ENCODE results near the gene BCL2L12. TPM values are rescaled to one million over a fixed set of nuclear protein-coding genes. Genes with fewer than 3 reads are reported as not detected.
A peak's percentile ranks its signal among the peaks of the same experiment; 100 is the strongest.

The BCL2L12 gene
- polyA plus RNA-seq, 1 of the 3 experiments (the other 2 are of a cell fraction) = 27.9 TPM

DNA sequence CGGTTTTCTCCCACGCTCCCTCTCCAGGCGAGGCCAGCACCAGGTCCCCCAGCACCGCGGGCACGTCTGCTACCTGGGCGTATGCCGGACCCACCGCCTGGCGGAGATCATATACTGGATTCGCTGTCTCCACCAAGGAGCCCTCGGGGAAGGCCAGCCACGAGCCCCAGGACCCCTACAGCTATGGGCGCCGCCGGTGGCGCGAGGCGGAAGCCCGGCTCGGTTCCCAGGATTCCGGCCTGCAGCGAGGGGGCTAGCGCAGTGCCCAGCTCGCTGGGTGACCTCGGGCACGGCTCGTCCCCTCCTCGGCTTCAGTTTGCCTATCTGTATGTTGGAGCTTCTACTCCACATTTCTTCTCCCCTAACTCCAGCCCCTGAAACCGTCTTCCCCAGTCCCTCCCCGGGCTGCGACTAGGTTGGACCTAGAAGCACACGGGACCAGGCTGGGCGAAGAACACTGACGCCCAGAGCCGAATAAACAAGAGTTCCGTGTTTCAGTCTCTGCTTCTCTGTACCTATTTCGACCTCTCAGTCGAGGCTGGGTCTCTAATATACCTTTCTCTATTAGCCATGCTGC is 24.4 kb downstream of the BCL2L12 start:
- WGBS (ENCODE audit: low lambda C conversion rate) = 11% methylated on average over 15 of the region's 39 CpGs
- peak overlapping the region; percentile 60 to 95 for H3K27ac ChIP-seq (ENCODE audit: low read depth in 2 of 2, low read length in 1 of 2)

DNA sequence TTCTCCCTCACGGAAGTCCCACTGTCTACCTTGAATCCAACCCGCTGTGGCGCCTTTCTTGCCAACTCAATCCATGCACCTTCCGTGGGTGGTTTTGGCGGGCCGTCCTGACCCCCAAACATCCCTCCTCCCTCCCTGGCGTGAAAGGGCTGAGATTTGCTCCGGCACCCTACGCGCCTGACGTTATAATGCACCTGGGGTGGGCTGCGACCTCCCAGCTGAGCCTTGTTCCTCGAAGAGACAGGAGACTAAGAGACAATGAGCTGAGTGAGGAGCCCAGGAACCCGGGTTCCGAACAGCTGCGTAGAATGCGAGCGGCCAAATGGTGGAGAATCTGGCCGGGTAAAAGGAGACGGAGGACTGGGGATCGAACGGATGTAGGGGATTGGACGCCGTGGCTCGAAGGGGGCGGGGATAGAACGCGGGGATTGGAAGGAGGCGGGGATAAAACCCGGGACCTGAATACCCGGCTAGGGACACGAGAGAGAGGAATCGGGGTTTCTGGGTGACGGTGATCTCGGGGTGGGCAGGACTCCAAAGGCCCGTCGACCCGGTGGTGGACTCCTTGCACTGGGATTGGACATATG is 25.0 kb downstream of the BCL2L12 start, which contains the start of gene CPT1C:
Gene CPT1C (plus strand): TSS at position 461 of the 587 bp plus-strand sequence. CDS start 1,137 bp downstream, outside the sequence.
- Histone ChIP-seq H3K27me3 (ENCODE audit: insufficient read depth) (no peaks in the 10 kb centered on the region), H2AFZ (ENCODE audit: low read depth) (peak within 1 kb of the TSS; percentile 81), H3K27ac (ENCODE audit: low read depth in 2 of 2, low read length in 1 of 2) (peak within 1 kb of the TSS; percentile 60 to 95), H4K20me1 (ENCODE audit: insufficient read depth) (no peaks in the 10 kb centered on the region), H3K9me3 (no peaks in the 10 kb centered on the region), H3K4me2 (peak within 1 kb of the TSS; percentile 95), H3F3A (replicated peaks; ENCODE audit: insufficient read depth) (peaks cover 15% of the 10 kb centered on the region), H3K9me2 (no peaks in the 10 kb centered on the region), H3K4me3 (ENCODE audit: low read depth in 2 of 2, low read length in 1 of 2) (peak within 1 kb of the TSS; percentile 77 to 81), H3K79me2 (ENCODE audit: insufficient read depth) (peaks cover 27% of the 10 kb centered on the region), H3K9ac (peak within 1 kb of the TSS; percentile 71), H3K36me3 (replicated peaks in 1 of 2; ENCODE audit: control insufficient read depth in 1 of 2, insufficient read depth in 2 of 2, low read length in 1 of 2) (peaks cover 13 to 26% of the 10 kb centered on the region in 2 experiments), H3K4me1 (ENCODE audit: control insufficient read depth in 1 of 2, insufficient read depth in 2 of 2, low read depth in 1 of 2, low read length in 1 of 2) (peaks cover 6 to 28% of the 10 kb centered on the region in 2 experiments; a peak in 2 of 4 replicates)
- POLR2A ChIA-PET = interaction anchor here (0.6 to 3.2 kb wide), 4 partner anchors 14 to 174 kb away, joined by 3 to 11 read pairs (median 5); partner anchors contain the start of gene PRMT1
- CTCF ChIA-PET = interaction anchor here (0.6 to 8.0 kb wide), 11 partner anchors 10 to 122 kb away, joined by 3 to 75 read pairs (median 4); partner anchors contain the start of genes BCL2L12, FUZ, IRF3 and PRMT1
- WGBS (ENCODE audit: low lambda C conversion rate) = 29% methylated on average over 38 of the region's 38 CpGs
- peak; percentile 96 for DNase-seq
- TF ChIP-seq YY1 (IDR thresholded peaks at IDR 0.05; ENCODE audit: low read depth) (peak; percentile 57; the same call in 1 of the 2 replicates), FOSL2 (IDR thresholded peaks at IDR 0.05; ENCODE audit: borderline replicate concordance, low read depth) (no peak), SMC3 (IDR thresholded peaks at IDR 0.05; ENCODE audit: low read depth, low read length) (no peak), SIN3A (IDR thresholded peaks at IDR 0.05; ENCODE audit: borderline replicate concordance, low read depth, low read length) (peak; percentile 15; the same call in 1 of the 2 replicates), RXRA (IDR thresholded peaks at IDR 0.05; ENCODE audit: borderline replicate concordance, low read depth) (no peak), POLR2AphosphoS5 (IDR thresholded peaks at IDR 0.05; ENCODE audit: low read depth, low read length) (peak; percentile 98), JUND (IDR thresholded peaks at IDR 0.05) (no peak), NRF1 (IDR thresholded peaks at IDR 0.05; ENCODE audit: low read depth, low read length) (no peak), MXI1 (IDR thresholded peaks at IDR 0.05; ENCODE audit: low read depth, low read length) (peak; percentile 60), GATA2 (CRISPR knock-in tag; IDR thresholded peaks at IDR 0.05) (no peak), TAF1 (IDR thresholded peaks at IDR 0.05; ENCODE audit: borderline replicate concordance, low read depth, low read length) (peak; percentile 96), TCF12 (IDR thresholded peaks at IDR 0.05) (peak; percentile 19; the same call in 1 of the 2 replicates), MEF2A (IDR thresholded peaks at IDR 0.05; ENCODE audit: borderline replicate concordance, low read depth) (no peak), CHD2 (IDR thresholded peaks at IDR 0.05; ENCODE audit: low read length, partially characterized antibody) (no peak), RAD21 (IDR thresholded peaks at IDR 0.05; ENCODE audit: low read length) (no peak), EP300 (IDR thresholded peaks at IDR 0.05; ENCODE audit: borderline replicate concordance in 1 of 2, low read depth in 1 of 2, low read length in 1 of 2) (no peak), ELF1 (IDR thresholded peaks at IDR 0.05) (0 out of 2 replicates have a peak, but pooled peaks have one; percentile 25)
- TF ChIP-seq, protein P1, sequence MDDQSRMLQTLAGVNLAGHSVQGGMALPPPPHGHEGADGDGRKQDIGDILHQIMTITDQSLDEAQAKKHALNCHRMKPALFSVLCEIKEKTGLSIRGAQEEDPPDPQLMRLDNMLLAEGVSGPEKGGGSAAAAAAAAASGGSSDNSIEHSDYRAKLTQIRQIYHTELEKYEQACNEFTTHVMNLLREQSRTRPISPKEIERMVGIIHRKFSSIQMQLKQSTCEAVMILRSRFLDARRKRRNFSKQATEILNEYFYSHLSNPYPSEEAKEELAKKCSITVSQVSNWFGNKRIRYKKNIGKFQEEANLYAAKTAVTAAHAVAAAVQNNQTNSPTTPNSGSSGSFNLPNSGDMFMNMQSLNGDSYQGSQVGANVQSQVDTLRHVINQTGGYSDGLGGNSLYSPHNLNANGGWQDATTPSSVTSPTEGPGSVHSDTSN (IDR thresholded peaks at IDR 0.05) = no peak

More for the DNA sequence above, 24.4 kb downstream of the BCL2L12 start:
- TF ChIP-seq, protein P2, sequence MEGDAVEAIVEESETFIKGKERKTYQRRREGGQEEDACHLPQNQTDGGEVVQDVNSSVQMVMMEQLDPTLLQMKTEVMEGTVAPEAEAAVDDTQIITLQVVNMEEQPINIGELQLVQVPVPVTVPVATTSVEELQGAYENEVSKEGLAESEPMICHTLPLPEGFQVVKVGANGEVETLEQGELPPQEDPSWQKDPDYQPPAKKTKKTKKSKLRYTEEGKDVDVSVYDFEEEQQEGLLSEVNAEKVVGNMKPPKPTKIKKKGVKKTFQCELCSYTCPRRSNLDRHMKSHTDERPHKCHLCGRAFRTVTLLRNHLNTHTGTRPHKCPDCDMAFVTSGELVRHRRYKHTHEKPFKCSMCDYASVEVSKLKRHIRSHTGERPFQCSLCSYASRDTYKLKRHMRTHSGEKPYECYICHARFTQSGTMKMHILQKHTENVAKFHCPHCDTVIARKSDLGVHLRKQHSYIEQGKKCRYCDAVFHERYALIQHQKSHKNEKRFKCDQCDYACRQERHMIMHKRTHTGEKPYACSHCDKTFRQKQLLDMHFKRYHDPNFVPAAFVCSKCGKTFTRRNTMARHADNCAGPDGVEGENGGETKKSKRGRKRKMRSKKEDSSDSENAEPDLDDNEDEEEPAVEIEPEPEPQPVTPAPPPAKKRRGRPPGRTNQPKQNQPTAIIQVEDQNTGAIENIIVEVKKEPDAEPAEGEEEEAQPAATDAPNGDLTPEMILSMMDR (IDR thresholded peaks at IDR 0.05) = peak; percentile 26; the same call in 1 of the 2 replicates
- TF ChIP-seq RAD21 (IDR thresholded peaks at IDR 0.05; ENCODE audit: low read length) = no peak
- TF ChIP-seq, protein P3, sequence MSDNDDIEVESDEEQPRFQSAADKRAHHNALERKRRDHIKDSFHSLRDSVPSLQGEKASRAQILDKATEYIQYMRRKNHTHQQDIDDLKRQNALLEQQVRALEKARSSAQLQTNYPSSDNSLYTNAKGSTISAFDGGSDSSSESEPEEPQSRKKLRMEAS (IDR thresholded peaks at IDR 0.05; ENCODE audit: low read depth) = 0 out of 2 replicates have a peak, but pooled peaks have one; percentile 6
- peak overlapping the region; percentile 71; the same call in 1 of the 2 replicates for H3K9ac ChIP-seq
- CTCF ChIA-PET = interaction anchor here (0.7 to 8.0 kb wide), 11 partner anchors 9 to 120 kb away, joined by 3 to 75 read pairs (median 4); partner anchors contain the start of genes BCL2L12, IRF3, PRMT1 and PRR12
- no peaks in the 10 kb centered on the region for H3K27me3 ChIP-seq (ENCODE audit: insufficient read depth)
- peak overlapping the region; percentile 95 for H3K4me2 ChIP-seq
- POLR2A ChIA-PET = interaction anchor here (1.4 to 3.2 kb wide), 2 partner anchors 13 to 23 kb away, joined by 6 to 11 read pairs; partner anchors contain the start of gene PRMT1
- peaks cover 27% of the 10 kb centered on the region for H3K79me2 ChIP-seq (ENCODE audit: insufficient read depth)
- no peaks in the 10 kb centered on the region for H3K9me2 ChIP-seq
- H3K9me3 ChIP-seq = no peaks in the 10 kb centered on the region
- H3K4me1 ChIP-seq (ENCODE audit: control insufficient read depth in 1 of 2, insufficient read depth in 2 of 2, low read depth in 1 of 2, low read length in 1 of 2) = peaks cover 6 to 28% of the 10 kb centered on the region in 2 experiments; a peak in 2 of 4 replicates
- H2AFZ ChIP-seq (ENCODE audit: low read depth) = peak overlapping the region; percentile 81
- peaks cover 15% of the 10 kb centered on the region for H3F3A ChIP-seq (replicated peaks; ENCODE audit: insufficient read depth)
- H4K20me1 ChIP-seq (ENCODE audit: insufficient read depth) = no peaks in the 10 kb centered on the region
- H3K4me3 ChIP-seq (ENCODE audit: low read depth in 2 of 2, low read length in 1 of 2) = peak overlapping the region; percentile 77 to 81
- peaks cover 17 to 32% of the 10 kb centered on the region in 2 experiments for H3K36me3 ChIP-seq (replicated peaks in 1 of 2; ENCODE audit: control insufficient read depth in 1 of 2, insufficient read depth in 2 of 2, low read length in 1 of 2)
- DNase-seq = no peak
